ENCODE measurements around the gene IL9.
A peak's percentile ranks its signal among the peaks of the same experiment; 100 is the strongest.

IL9 gene

GRCh38 chr5:135891268-135891667 is 4.4 kb downstream of the IL9 start:
- no peak for DNase-seq

GRCh38 chr5:135890867-135891266 is 4.8 kb downstream of the IL9 start:
- DNase-seq, result peak in 2 of 5 experiments; percentile 18 to 78

GRCh38 chr5:135890296-135890695 is 5.3 kb downstream of the IL9 start:
- no peak for DNase-seq

- no peak for DNase-seq
These were observed 7.6 kb downstream of the IL9 start for GRCh38 chr5:135887881-135888614.

GRCh38 chr5:135887447-135887864 is 8.2 kb downstream of the IL9 start:
- DNase-seq, result peak in 4 of 5 experiments; percentile 29 to 71 (median 43)

- DNase-seq, result no peak
These were observed 9.5 kb downstream of the IL9 start for GRCh38 chr5:135886136-135886535.

GRCh38 chr5:135885031-135885430 is 10.6 kb downstream of the IL9 start:
- no peak for DNase-seq

- DNase-seq, result no peak
These were observed 12.2 kb downstream of the IL9 start for GRCh38 chr5:135883441-135883840.

GRCh38 chr5:135883026-135883425 is 12.6 kb downstream of the IL9 start:
- no peak for DNase-seq

- no peak for DNase-seq
These were observed 13.8 kb downstream of the IL9 start for GRCh38 chr5:135881819-135882218.

GRCh38 chr5:135881244-135881643 is 14.4 kb downstream of the IL9 start:
- DNase-seq, result no peak

- no peak for DNase-seq
These were observed 14.8 kb downstream of the IL9 start for GRCh38 chr5:135880801-135881200.

- DNase-seq, result peak in 1 of 5 experiments; percentile 13
These were observed 15.4 kb downstream of the IL9 start for GRCh38 chr5:135880278-135880677.

- DNase-seq, result no peak
These were observed 16.1 kb downstream of the IL9 start for GRCh38 chr5:135879591-135879990.

GRCh38 chr5:135878156-135878620 is 17.5 kb downstream of the IL9 start:
- DNase-seq, result no peak

GRCh38 chr5:135877570-135878155 is 18.0 kb downstream of the IL9 start:
- no peak for DNase-seq

GRCh38 chr5:135876146-135876545 is 19.5 kb downstream of the IL9 start:
- DNase-seq, result no peak

GRCh38 chr5:135875567-135875966 is 20.1 kb downstream of the IL9 start:
- no peak for DNase-seq

- DNase-seq, result no peak
These were observed 21.2 kb downstream of the IL9 start for GRCh38 chr5:135874461-135874860.

GRCh38 chr5:135873831-135874230 is 21.8 kb downstream of the IL9 start:
- DNase-seq, result no peak

GRCh38 chr5:135871268-135871915 is 24.2 kb downstream of the IL9 start:
- no peak for DNase-seq

- DNase-seq, result no peak
These were observed 25.7 kb downstream of the IL9 start for GRCh38 chr5:135869935-135870334.

GRCh38 chr5:135869276-135869675 is 26.4 kb downstream of the IL9 start:
- no peak for DNase-seq

GRCh38 chr5:135868681-135869080 is 27.0 kb downstream of the IL9 start:
- no peak for DNase-seq

Measured in T-helper 2 cell (primary cell).